ENCODE measurements around the gene HNRNPA3.
A peak's percentile ranks its signal among the peaks of the same experiment; 100 is the strongest.
"Not testable (repeated sequence)": the region's sequence is repeated elsewhere in the genome, so short reads cannot be mapped to it uniquely, and the experiment has no call there.

The HNRNPA3 gene

GRCh38 chr2:177188482-177189469, 23.8 kb upstream of the HNRNPA3 start:
- DNase-seq (ENCODE audit: low read depth, low spot score): no peak

GRCh38 chr2:177190941-177191340, 21.7 kb upstream of the HNRNPA3 start:
- no peak for DNase-seq (ENCODE audit: low read depth, low spot score)

DNA sequence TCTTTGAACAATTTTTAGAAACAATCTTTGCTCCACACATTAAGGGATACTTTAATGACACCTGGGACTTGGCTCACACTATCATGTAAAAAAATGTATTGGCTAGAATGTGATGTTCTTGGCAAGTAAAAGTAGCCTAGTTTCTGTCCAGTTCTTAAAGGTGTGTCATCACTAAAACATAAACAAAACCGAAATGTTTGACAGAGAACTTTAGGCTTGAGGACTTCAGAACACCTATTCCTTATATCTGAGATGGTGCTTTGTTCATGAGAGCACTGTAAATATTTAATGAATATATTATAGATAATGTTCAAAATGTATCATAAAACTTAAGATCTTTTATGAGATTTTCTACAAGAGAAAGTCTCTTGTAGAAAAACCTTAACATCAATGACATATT, 19.8 kb upstream of the HNRNPA3 start:
- DNase-seq (ENCODE audit: low read depth, low spot score): no peak

- no peak for DNase-seq (ENCODE audit: low read depth, low spot score)
Observed at GRCh38 chr2:177193240-177193639, 19.4 kb upstream of the HNRNPA3 start.

GRCh38 chr2:177195194-177195593, 17.4 kb upstream of the HNRNPA3 start:
- DNase-seq (ENCODE audit: low read depth, low spot score): no peak

- not testable (repeated sequence) for DNase-seq (ENCODE audit: low read depth, low spot score)
Observed at GRCh38 chr2:177200419-177200818, 12.2 kb upstream of the HNRNPA3 start.

DNA sequence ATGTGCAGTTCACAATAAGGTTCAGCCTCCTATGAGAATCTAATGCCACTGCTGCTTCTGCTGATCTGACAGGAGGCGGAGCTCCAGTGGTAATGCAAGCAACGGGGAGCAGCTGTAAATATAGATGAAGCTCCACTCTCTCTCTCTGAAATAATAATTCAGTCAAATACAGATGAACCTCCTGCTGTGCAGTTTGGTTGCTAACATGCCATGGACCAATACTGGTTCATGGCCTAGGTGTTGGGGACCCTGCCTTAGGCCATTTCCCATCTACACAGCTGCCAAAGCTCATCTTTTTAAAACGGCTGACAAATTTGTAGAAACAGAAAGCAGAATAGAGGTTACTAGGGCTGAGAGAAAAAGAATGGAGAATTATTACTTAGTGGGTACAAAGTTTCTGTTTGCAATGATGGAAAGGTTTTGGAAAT, 10.7 kb upstream of the HNRNPA3 start:
- no peak for DNase-seq (ENCODE audit: low read depth, low spot score)

- DNase-seq (ENCODE audit: low read depth, low spot score): no peak
Observed at GRCh38 chr2:177204417-177204816, 8.2 kb upstream of the HNRNPA3 start.

DNA sequence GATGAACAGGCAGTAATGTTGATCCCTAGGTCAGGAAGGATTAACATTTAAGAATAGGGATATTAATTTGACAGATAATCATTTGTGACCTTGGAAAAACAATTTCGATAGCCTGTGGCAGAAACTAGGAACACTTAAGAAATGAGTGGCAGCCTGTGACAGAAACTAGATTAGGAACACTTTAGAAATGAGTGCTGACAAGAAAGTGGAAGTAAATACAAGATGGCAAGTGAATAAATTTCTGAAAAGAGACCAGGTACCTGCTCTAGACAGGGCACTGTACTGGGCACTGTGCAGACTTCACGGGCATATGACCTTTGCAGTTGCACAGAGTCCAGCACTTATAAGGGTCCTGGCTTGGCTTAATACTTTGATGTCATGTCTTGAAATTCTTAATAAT, 5.5 kb upstream of the HNRNPA3 start:
- DNase-seq (ENCODE audit: low read depth, low spot score): no peak

DNA sequence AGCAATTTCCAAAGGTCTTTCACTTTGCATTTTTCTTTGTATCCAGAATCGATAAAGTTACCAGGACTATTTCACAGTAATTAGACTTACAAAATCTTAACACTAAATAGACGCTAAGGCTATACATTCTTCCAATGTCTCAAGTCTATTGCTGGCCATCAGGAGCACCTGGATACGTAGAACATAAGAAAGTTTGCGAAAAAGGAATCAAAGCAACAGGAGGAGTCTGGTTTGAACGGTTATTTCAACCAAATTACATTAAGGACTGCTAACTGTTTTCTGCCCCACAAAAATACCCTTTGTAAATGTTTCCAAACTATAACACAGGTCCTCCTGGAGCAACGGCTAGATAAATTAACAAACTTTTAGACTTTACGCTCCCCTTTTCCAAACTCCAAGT, 1.4 kb upstream of the HNRNPA3 start:
- DNase-seq (ENCODE audit: low read depth, low spot score): no peak

GRCh38 chr2:177211576-177212105, 953 bp upstream of the HNRNPA3 start:
- no peak for DNase-seq (ENCODE audit: low read depth, low spot score)

DNA sequence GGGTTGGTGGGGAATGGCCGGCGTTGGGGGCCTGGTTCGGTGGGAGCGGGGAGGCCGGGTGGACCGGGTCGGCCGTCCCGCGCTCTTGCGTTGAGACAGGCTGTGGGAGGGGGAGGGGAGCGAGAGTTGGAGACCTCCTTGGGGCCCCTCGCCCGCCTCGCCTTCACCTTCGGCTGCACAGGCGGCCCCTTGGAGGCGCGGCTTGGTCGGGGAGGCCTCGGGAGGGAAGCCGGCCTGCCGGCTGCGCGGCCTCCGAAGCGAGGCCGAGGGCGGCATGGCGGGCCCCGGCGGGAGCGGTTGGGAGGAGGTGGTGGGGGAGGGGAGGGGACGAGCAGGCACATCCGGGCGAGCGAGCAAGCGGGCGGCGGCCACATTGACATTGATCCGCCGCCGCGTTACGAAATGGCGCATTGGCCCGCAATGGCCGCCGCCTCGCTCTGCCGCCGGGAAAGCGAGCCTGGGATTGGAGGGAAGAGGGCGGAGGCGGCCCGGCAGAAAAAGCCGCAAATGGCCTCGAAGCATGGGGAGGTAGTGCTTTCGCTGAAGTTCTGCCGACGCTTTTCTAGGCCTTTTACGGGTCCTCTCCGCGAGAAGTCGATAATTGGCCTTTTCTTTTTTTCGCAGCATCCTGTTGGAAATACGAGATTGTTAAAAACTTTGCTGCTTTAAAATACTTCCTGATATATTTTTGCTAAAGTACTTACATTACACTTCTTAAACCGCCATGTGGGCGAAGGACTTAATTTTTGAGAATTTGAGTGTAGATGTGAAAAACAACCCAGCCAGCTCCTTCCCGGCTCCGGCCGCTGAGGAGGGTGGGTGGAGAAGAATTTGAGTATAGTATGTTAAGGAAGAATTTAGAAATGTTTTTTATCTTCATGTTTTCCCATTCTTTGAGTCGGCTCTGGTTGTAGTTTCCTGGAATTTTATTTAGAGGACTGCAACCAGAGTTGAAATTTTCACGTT, 580 bp downstream of the HNRNPA3 start:
- DNase-seq (ENCODE audit: low read depth, low spot score): peak; percentile 87

DNA sequence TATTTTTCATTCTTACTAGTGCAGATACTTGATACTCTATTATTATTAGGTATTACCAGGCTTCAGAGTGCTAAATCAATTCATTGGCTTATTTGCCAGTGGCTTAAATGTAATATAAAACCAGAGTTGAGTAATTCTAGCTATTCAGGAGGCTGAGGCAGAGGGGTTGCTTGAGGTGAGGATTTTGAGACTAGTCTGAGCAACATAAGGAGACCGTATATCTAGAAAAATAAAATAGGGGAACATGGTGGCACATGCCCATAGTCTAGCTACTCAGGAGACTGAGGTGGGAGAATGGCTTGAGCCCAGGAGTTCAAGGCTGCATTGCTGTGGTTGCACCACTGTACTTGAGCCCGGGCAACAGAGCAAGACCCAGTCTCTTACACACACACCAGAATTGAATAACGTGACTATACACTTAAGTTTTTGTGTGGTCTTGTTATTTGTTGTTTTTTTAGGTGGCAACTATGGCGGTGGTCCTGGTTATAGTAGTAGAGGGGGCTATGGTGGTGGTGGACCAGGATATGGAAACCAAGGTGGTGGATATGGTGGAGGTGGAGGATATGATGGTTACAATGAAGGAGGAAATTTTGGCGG, 4.8 kb downstream of the HNRNPA3 start:
- no peak for DNase-seq (ENCODE audit: low read depth, low spot score)

- not testable (repeated sequence) for DNase-seq (ENCODE audit: low read depth, low spot score)
Observed at GRCh38 chr2:177219787-177220186, 7.2 kb downstream of the HNRNPA3 start.

DNA sequence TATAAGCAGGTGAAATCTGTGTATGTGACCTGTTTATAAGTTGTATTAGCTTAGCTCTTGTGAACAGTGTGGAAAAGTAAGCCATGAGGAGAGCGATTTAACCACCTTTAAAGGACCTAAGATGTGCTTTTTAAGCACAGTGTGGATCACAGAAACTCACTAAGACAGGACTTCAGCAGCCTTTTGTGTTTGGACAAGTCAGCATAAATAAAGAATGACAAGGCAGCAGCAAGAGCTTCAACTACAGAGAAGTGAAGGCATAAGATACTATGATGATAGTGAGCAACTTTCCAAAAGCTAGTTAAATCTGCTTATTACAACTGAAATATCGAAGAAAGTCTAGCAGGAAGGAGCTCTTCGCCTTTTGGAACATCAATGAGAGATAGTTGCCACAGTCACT, 8.9 kb downstream of the HNRNPA3 start:
- DNase-seq (ENCODE audit: low read depth, low spot score): no peak

DNA sequence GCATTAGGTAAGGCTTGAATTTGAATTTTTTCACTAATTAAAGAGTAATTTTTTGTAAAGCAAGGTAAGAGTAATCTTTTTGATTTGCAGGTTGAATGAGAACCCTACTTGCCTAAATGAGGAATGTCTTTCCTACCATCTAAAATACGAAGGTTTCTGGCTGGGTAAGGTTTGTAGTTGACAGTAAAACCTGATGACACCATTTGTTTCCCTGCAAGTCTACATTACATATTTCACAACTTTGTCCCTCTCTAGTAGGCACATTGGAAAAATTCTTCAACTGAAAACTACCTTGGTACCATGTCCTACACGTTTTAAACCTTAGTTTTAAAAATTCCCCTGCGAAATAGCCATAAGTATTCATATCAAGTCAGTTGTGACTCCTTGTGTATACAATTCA, 9.4 kb downstream of the HNRNPA3 start:
- no peak for DNase-seq (ENCODE audit: low read depth, low spot score)

DNA sequence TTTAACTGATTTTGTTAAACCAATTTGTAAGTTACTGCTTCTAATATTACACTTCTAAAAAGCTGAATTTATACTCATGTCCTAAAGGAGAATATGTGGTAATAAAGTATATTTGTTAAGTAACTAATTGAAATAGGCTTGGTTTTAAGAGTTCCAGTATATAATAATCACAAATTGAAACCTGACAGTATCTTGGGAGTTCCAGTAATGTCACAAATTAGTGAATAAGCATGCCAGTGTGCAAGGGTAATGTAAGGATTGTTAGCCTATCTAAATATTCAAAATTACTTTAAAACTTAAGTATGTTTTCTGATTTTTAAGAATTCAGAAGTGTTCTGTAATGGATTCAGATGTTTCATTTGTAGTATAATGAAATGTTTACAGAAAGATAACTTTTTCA, 10.8 kb downstream of the HNRNPA3 start:
- DNase-seq (ENCODE audit: low read depth, low spot score): not testable (repeated sequence)

- no peak for DNase-seq (ENCODE audit: low read depth, low spot score)
Observed at GRCh38 chr2:177225965-177226360, 13.4 kb downstream of the HNRNPA3 start.

DNA sequence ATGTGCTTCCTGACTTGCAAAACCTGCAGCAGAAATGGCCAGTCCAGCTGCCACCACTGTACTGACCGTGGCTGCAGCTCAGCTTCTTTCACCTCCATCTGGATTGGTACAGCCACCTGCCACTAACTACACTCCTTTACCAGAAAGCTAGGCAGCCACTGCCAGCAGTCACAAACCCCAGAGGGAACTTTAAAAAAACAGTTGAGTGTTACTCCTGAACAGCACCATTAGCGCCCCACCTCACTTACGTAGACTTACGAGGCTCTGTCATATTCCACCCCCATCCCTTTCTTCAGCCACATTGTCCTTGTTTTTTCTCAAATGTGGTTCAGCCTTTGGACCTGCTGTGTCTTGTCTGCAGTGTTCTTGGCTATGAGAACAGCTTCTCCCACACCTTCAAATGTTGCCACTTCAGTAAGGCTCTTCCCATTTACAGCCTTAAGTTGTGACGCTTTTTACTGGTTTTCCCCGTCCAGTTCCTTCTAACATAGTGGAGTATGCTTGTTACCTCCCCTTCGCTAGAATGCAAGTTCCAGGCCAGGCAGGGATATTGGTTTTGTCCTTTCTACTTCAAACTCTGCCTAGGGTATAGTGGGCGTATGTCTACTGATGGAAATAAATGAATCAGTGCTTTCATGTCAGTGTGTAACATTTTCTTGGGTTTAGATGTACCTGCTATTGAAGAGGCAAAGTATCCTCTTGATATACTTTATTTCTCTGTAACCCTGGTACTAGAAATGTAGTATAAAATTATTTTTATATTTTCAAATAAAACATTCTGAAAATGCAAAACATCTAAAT, 17.0 kb downstream of the HNRNPA3 start:
- no peak for DNase-seq (ENCODE audit: low read depth, low spot score)

GRCh38 chr2:177231270-177231669, 18.7 kb downstream of the HNRNPA3 start:
- DNase-seq (ENCODE audit: low read depth, low spot score): no peak

Data from ELF-1 (cell line).